GM18502 (cell line): ENCODE measurements around the gene PDE4B.

Source experiments
- ATAC-seq: cut with Tn5 transposase; IDR thresholded peaks from one replicate; pipeline ENCODE4 v1.9.1; 2021; ENCODE audit warnings: mild to moderate bottlenecking; ENCODE audit not compliant: unreplicated experiment, poor library complexity

PDE4B gene

GRCh38 chr1:66168467-66168887 is 375.8 kb downstream of the PDE4B start:
- ATAC-seq, result no peak

- ATAC-seq, result no peak
Measured at GRCh38 chr1:66168948-66169671, 376.4 kb downstream of the PDE4B start.

GRCh38 chr1:66172272-66172671 is 379.6 kb downstream of the PDE4B start:
- no peak for ATAC-seq

- no peak for ATAC-seq
Measured at GRCh38 chr1:66175098-66175497, 382.4 kb downstream of the PDE4B start.

- no peak for ATAC-seq
Measured at GRCh38 chr1:66175581-66175980, 382.9 kb downstream of the PDE4B start.

GRCh38 chr1:66176012-66176715 is 383.5 kb downstream of the PDE4B start:
- no peak for ATAC-seq

GRCh38 chr1:66176832-66177231 is 384.1 kb downstream of the PDE4B start:
- ATAC-seq, result no peak

- no peak for ATAC-seq
Measured at GRCh38 chr1:66177510-66177909, 384.8 kb downstream of the PDE4B start.

GRCh38 chr1:66182026-66182425 is 389.3 kb downstream of the PDE4B start:
- no peak for ATAC-seq

- ATAC-seq, result no peak
Measured at GRCh38 chr1:66182551-66183178, 390.0 kb downstream of the PDE4B start.

GRCh38 chr1:66183400-66183799 is 390.7 kb downstream of the PDE4B start:
- no peak for ATAC-seq

GRCh38 chr1:66197120-66197519 is 404.4 kb downstream of the PDE4B start:
- no peak for ATAC-seq

GRCh38 chr1:66197785-66198184 is 405.1 kb downstream of the PDE4B start:
- ATAC-seq, result no peak

- ATAC-seq, result no peak
Measured at GRCh38 chr1:66206563-66207144, 414.0 kb downstream of the PDE4B start.

GRCh38 chr1:66207484-66207883 is 414.8 kb downstream of the PDE4B start:
- no peak for ATAC-seq

GRCh38 chr1:66208632-66209031 is 415.9 kb downstream of the PDE4B start:
- no peak for ATAC-seq

GRCh38 chr1:66210635-66211244 is 418.0 kb downstream of the PDE4B start:
- no peak for ATAC-seq

GRCh38 chr1:66211521-66211920 is 418.8 kb downstream of the PDE4B start:
- ATAC-seq, result no peak

- ATAC-seq, result no peak
Measured at GRCh38 chr1:66213491-66213890, 420.8 kb downstream of the PDE4B start.

- peak; percentile 64 for ATAC-seq
Measured at GRCh38 chr1:66214901-66215300, 422.2 kb downstream of the PDE4B start.

GRCh38 chr1:66217021-66217420 is 424.3 kb downstream of the PDE4B start:
- ATAC-seq, result no peak
